Measurements from ENCODE around the gene DDA1.
"Not testable (repeated sequence)": the region's sequence is repeated elsewhere in the genome, so short reads cannot be mapped to it uniquely, and the experiment has no call there.

DDA1 gene

DNA sequence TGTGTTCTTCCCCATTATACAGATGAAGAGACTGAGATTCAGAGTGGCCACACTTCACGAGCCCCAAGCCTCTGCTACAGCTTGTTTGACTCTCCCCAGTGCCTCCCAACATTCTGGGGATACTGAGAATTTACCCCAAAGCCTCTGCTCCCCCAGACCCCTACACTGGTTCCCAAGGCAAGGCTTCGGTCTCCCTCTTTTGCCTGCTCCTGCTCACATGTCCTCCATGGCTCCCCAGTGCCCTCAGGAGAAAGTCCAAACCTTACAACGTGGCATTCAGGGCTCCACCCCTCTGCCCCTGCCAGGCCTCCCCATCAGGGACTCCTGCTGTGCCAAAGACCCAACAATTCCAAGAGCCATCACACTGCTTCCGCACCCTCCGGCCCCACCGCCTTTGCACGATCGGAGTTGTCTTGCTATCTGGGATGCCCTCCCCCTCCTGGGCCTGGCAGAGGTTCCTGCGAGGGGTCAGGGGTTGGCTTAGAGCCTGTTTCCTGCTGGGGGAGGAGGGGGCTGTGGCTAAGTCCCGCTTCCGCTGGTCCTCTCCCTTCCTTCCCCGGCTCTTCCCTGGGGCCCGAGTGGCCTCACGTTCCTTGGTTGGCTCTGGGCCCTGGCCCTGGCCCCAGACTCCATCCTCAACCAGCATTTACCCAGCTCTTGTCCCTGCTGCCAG is 43.4 kb downstream of the DDA1 start:
- DNase-seq (ENCODE audit: low read depth), result no peak
- no peak overlapping the region for H3K4me3 ChIP-seq (ENCODE audit: low read length)
- no peak for TF ChIP-seq CTCF (IDR thresholded peaks at IDR 0.05; ENCODE audit: insufficient read depth, low read depth, low read length, missing control alignments)

DNA sequence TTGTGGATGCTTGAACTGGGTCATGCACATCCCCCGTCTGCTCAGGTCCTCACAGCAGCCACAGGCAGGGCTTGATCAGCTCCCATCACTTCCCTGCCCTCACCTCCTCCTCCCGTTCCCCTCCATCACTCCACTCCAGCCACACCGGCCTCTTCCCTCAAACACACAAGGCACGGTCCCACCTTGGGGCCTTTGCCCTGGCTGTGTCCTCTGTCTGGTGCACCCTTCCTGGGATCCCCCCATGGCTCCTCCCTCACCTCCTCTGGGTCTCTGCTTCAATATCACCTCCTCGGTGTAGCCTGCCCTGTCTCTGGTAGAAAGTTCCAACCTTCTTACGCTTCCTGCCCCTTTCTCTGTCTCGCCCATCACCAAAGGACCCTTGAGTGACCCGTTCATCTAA is 44.0 kb downstream of the DDA1 start:
- no peak for TF ChIP-seq CTCF (IDR thresholded peaks at IDR 0.05; ENCODE audit: insufficient read depth, low read depth, low read length, missing control alignments)
- no peak overlapping the region for H3K4me3 ChIP-seq (ENCODE audit: low read length)
- no peak for DNase-seq (ENCODE audit: low read depth)

GRCh38 chr19:17357078-17357666 is 47.8 kb downstream of the DDA1 start:
- TF ChIP-seq CTCF (IDR thresholded peaks at IDR 0.05; ENCODE audit: insufficient read depth, low read depth, low read length, missing control alignments), result no peak
- no peak overlapping the region for H3K4me3 ChIP-seq (ENCODE audit: low read length)
- DNase-seq (ENCODE audit: low read depth), result no peak

- TF ChIP-seq CTCF (IDR thresholded peaks at IDR 0.05; ENCODE audit: insufficient read depth, low read depth, low read length, missing control alignments), result no peak
- H3K4me3 ChIP-seq (ENCODE audit: low read length), result no peak overlapping the region
- no peak for DNase-seq (ENCODE audit: low read depth)
Measured at GRCh38 chr19:17357724-17358123, 48.4 kb downstream of the DDA1 start.

- TF ChIP-seq CTCF (IDR thresholded peaks at IDR 0.05; ENCODE audit: insufficient read depth, low read depth, low read length, missing control alignments), result no peak
- no peak for DNase-seq (ENCODE audit: low read depth)
- no peak overlapping the region for H3K4me3 ChIP-seq (ENCODE audit: low read length)
Measured at GRCh38 chr19:17358395-17358794, 49.0 kb downstream of the DDA1 start.

GRCh38 chr19:17359905-17360800 is 50.8 kb downstream of the DDA1 start:
- TF ChIP-seq CTCF (IDR thresholded peaks at IDR 0.05; ENCODE audit: insufficient read depth, low read depth, low read length, missing control alignments), result no peak
- no peak overlapping the region for H3K4me3 ChIP-seq (ENCODE audit: low read length)
- DNase-seq (ENCODE audit: low read depth), result no peak

- DNase-seq (ENCODE audit: low read depth); H3K4me3 ChIP-seq (ENCODE audit: low read length): not testable (repeated sequence)
Measured at GRCh38 chr19:17363852-17364605, 54.7 kb downstream of the DDA1 start.

All from epithelial cell of esophagus (primary cell).